Brain microvascular endothelial cell (primary cell): ENCODE results near the gene CHRNE.

Source experiments
- DNase-seq: peaks from one replicate; pipeline ENCODE4 v3.0.0-alpha.2; 2020
- H3K27ac ChIP-seq: fragments of 250-450 bp; sonication (Bioruptor Pico); 2 replicates; pipeline ENCODE4 v1.5.1; 2020; ENCODE audit warnings: mild to moderate bottlenecking, moderate library complexity
- H3K27me3 ChIP-seq: fragments of 250-450 bp; sonication (Bioruptor Pico); replicated peaks from 2 replicates; pipeline ENCODE4 v1.5.1; 2020; ENCODE audit warnings: mild to moderate bottlenecking
- H3K36me3 ChIP-seq: fragments of 250-450 bp; sonication (Bioruptor Pico); replicated peaks from 2 replicates; pipeline ENCODE4 v1.5.1; 2020; ENCODE audit warnings: mild to moderate bottlenecking
- H3K4me3 ChIP-seq: 2 replicates; pipeline ENCODE4 v1.5.1; 2011; ENCODE audit warnings: low read depth, mild to moderate bottlenecking, control low read depth, low read length, moderate library complexity
- in situ Hi-C: cut with HindIII; loops from 2 replicates; pipeline ENCODE4 v1.10.0; 2017; ENCODE audit warnings: low sequenced_read_pairs, low pct_ligation_motif_present
- TF ChIP-seq, protein P1 (sequence below): IDR thresholded peaks from 2 replicates; pipeline ENCODE4 v1.5.1; 2011; ENCODE audit warnings: low read depth, mild to moderate bottlenecking, moderate library complexity, low read length, control low read depth, inconsistent platforms; ENCODE audit errors: missing control alignments

The CHRNE gene

DNA sequence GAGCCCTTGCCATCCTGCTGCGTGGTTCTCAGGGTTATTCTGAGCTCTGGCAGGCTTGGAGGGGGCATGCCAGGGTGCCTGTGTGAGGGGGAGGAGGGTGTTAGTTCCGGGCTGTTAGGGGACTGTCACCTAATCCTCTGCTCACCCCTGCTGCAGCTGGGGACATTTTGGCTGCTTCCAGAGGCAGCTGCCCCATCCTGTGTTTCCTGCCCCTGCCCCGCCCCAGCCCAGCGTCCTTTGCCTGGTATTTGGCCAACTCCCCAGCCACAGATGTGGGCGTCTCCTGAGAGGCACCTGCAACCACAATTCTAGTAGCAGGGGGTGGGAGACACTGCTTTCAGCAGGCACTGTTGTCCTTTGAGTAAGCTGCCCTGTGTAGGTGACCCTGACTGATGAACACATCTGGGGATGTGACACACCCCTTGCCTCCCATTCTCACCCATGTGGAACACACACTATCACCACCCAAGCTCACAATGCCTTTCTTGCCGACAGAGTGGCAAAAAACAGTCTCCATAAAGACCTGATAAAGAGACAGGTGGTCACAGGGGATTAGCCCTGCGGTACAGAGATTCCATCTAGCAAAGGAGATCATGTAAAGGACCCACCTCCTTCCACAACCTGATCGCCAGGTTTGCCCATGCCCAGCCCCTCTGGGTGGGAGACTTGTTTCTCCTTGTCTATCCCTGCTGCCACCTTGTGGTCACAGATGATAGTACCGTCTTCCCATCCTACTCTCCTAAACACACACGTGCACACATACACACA lies at the start of gene CHRNE:
Gene CHRNE (minus strand): TSS at position 48 of the 768 bp plus-strand sequence. CDS start 35 bp downstream, at position 13.
- no peak within 1 kb of the TSS for H3K4me3 ChIP-seq

DNA sequence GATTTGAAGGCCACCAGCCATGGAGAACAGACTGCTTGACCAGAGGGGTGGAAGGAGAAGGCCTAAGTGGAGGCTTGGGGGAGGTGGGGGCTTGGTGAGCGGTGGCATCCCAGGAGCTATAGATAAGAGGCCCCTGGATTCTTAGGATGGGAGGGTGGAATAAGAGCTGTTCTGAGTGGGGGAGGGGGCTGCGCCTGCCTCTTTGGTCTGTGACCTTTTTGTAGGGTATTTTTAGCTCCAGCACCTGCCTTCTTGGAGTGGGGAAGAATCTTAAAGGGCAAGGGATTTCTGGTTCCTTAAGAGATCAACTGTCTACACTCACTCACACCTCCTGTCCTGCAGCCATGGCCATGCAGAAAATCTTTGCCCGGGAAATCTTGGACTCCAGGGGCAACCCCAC lies 48.6 kb upstream of the CHRNE start:
- no peak overlapping the region for H3K27ac ChIP-seq

More for the DNA sequence above, at the start of gene CHRNE:
- TF ChIP-seq, protein P1, sequence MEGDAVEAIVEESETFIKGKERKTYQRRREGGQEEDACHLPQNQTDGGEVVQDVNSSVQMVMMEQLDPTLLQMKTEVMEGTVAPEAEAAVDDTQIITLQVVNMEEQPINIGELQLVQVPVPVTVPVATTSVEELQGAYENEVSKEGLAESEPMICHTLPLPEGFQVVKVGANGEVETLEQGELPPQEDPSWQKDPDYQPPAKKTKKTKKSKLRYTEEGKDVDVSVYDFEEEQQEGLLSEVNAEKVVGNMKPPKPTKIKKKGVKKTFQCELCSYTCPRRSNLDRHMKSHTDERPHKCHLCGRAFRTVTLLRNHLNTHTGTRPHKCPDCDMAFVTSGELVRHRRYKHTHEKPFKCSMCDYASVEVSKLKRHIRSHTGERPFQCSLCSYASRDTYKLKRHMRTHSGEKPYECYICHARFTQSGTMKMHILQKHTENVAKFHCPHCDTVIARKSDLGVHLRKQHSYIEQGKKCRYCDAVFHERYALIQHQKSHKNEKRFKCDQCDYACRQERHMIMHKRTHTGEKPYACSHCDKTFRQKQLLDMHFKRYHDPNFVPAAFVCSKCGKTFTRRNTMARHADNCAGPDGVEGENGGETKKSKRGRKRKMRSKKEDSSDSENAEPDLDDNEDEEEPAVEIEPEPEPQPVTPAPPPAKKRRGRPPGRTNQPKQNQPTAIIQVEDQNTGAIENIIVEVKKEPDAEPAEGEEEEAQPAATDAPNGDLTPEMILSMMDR, result peak; percentile 86
- H3K36me3 ChIP-seq, result no peaks in the 10 kb centered on the region
- no peaks in the 10 kb centered on the region for H3K27me3 ChIP-seq
- no peak within 1 kb of the TSS for H3K27ac ChIP-seq
- in situ Hi-C loops, result no loop called here
- peak; percentile 76 for DNase-seq

DNA sequence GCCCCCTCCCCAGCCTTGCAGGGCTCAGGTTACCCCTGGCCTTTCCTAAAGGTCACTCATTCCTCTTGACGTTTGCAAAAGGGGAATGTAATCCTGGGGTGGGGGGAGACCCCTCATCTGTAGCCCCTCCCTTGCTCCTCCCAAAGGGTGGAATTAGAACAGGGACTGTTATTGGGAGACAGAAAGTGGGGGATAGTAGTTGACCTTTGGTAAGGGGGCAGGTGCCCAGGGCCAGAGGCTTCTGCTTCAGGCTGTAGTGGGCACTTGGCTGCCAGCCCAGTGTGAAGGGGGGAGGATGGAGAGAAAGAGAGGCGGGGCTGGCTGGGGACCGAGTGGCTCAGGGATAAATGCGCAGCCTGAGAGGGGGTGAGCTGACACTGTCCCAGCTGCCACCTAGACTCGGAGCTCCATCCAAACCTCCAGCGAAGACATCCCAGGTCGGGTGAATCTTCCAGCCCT lies 47.9 kb upstream of the CHRNE start, which contains the start of gene ENO3:
Gene ENO3 (plus strand): TSS at position 374 of the 459 bp plus-strand sequence. CDS start 711 bp downstream, outside the sequence.
- TF ChIP-seq, protein P1, result no peak
- Histone ChIP-seq H3K36me3 (peaks cover 23% of the 10 kb centered on the region), H3K27ac (peak within 1 kb of the TSS; percentile 88), H3K27me3 (no peaks in the 10 kb centered on the region), H3K4me3 (peak within 1 kb of the TSS; percentile 48)
- in situ Hi-C loops, result no loop called here
- no peak for DNase-seq

More for the DNA sequence above, 48.6 kb upstream of the CHRNE start:
- no peak for DNase-seq
- peaks cover 16% of the 10 kb centered on the region for H3K36me3 ChIP-seq
- no peak overlapping the region for H3K4me3 ChIP-seq
- TF ChIP-seq, protein P1, result no peak
- in situ Hi-C loops, result no loop called here
- H3K27me3 ChIP-seq, result no peaks in the 10 kb centered on the region

DNA sequence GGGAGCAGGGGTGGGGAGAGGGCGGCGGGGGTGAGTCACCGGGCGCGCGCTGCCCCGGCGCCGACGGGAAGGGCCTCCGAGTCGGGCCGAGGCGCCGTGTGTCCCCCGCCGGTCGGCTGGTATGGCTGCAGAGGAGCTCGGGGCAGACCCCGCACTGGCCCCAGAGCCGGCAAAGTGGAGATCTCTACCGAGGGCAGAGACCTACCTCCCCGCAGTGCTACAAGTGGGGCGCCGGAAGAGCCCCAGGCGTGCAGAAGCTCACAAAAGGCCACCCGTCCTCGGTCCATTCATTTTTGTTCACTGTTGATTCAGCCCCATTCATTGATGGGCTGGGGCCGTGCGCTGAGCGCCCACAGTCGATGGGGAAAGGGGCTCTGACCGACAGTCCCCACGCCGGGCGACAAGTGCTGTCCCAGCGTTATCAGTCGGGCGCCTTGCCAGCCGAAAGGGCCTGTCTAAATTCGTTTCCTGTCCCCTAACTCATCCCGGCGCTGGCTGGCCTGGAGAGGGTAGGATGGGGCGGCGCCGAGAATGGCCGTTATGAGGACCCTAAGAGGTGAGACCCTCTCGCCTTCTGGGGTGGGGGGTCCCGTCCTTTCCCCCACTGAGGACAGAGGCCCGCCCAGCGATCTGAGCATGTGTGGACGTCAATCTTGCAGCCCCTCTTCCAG lies 47.3 kb upstream of the CHRNE start:
- Histone ChIP-seq H3K27me3 (no peaks in the 10 kb centered on the region), H3K4me3 (peak overlapping the region; percentile 48), H3K27ac (peak overlapping the region; percentile 88), H3K36me3 (peaks cover 28% of the 10 kb centered on the region)
- TF ChIP-seq, protein P1, result no peak
- no peak for DNase-seq
- in situ Hi-C loops, result no loop called here

DNA sequence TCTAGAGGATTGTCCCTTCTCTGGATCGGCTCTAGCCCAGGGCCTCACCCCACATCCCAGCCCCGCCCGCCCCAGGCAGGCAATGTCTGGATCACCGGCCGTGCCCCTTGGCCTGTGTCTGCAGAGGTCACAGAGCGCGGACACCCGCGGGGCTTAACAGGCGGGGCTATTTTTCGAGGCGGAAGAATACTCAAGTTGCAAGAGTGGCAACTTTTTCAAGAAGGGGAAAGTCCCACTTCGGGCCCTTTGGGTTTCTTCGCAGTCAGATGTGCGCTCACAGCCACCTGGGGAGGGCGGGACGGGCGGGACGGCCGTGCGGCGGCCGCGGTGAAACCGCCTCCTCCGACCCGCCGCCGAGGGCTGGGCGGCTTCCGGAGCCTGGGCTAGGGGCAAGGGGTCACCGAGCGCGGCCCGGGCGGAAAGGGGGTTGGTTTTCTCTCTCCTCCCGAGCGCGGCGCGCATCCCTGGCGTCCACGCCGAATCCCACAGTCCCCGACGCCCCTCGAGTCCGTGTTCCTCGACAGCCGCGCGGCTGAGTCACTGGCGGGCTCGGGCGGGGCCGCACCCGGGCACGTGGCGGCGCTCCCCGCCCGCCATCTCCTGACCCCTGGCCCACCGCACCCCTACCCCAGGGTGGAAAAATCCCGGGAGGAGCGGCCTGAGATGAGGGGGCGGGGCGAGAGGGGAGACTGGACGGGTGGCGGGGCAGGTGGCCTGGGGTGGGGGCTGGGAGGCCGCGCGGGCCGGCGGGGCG lies 46.6 kb upstream of the CHRNE start:
- H3K36me3 ChIP-seq, result peaks cover 35% of the 10 kb centered on the region
- H3K27me3 ChIP-seq, result no peaks in the 10 kb centered on the region
- H3K4me3 ChIP-seq, result peak overlapping the region; percentile 60
- peak; percentile 53 for DNase-seq
- H3K27ac ChIP-seq, result peak overlapping the region; percentile 88
- in situ Hi-C loops, result no loop called here
- TF ChIP-seq, protein P1, result no peak
